ENCODE data around the gene KBTBD7. TPM values are rescaled to one million over a fixed set of nuclear protein-coding genes. Genes with fewer than 3 reads are reported as not detected.

Gene KBTBD7
- polyA plus RNA-seq, 3 donors: 1.6 to 2.5 (median 2.0) TPM

DNA sequence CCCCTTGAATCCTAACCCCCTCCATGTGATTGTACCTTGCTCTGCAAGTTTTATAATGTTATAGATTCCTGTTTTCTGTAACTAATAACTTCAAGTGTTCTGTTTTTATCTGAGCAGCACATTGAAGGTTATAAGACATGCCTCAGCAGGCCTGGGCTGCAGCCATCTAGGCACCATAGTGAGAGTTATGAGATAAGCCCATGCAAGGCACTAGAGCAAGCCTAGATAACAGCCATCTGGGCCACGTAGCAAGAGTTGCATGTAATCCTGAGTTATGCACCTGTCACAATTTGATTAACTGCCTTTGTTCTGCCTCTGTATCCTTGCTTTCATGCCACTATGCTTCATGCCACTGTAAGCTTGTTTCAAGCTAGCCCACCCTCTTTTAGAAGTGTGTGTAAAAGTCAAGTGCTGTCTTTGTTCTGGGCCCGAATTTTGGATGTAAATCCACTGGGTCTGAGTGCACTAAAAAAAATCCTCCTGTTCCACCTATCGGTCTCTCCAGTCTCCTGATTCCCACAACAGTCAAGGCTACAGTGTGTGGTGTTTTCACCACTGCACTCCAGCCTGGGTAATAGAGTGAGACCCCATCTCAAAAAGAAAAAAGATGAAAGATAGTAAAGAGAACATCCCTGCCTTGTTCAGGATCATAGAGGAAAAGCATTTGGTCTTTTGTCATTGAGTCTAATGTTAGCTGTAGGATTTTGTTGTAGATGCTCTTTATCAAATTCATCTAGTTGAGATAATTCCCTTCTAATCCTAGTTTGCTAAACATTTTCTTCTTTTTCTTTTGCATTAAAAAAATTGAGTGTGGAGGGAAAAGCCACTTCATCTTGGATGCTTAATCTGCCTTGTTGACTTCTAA is 45.7 kb downstream of the KBTBD7 start:
- 85 to 95% (median 93%) methylated on average over 3 of the region's 3 CpGs for WGBS, 3 donors
- H3K27ac ChIP-seq (ENCODE audit: low read depth, low read length): no peak overlapping the region

DNA sequence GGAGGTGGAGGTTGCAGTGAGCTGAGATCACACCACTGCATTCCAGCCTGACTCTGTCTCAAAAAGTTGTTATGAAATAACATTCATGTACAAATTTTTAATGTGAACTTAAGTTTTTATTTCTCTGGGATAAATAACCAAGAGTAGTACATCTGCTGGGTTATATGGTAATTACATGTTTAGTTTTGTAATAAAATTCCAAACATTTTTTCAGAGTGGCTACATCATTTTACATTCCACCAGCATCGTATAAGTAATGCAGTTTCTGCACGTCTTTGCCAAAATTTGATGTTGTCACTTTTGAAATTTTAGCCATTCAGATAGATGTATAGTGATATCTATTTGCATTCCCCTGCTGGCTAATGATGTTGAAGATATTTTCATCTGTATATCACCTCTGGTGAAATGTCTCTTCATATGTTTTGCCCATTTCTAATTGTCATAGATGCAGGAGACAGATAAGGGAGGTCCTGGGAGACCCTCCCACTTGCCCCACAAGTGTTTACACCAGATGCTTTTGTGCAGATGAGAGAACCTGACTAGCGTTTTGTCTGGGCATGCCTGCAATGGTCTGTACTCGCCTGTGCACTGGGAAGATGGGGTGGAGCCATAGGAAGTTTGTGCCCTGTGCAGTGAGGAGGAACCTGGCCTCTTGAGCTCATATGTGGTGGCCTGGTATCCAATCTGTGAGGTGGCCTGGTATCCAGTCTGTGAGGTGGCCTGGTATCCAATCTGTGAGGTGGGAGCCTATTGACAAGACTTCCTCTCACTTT is 49.0 kb downstream of the KBTBD7 start:
- H3K27ac ChIP-seq (ENCODE audit: low read depth, low read length): no peak overlapping the region
- 74 to 87% (median 84%) methylated on average over 4 of the region's 4 CpGs for WGBS, 3 donors

DNA sequence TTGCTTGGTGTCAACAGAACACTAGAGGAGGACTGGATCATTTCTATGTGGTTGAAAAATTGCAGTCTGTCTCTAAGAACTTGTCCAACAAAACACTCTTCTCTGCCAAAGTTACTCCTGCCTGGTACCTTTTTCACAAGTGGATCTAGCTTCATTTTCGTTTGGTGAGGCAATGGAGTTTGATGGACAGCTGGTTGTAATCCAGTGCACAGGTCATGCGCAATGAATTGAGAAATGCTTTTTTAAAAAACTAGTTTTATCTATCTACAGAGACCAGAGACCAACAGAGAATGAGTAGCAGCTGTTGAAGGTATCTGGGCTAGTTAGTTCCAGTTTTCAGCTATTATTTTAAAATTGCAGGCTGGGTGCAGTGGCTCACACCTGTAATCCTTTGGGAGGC is 49.8 kb downstream of the KBTBD7 start:
- WGBS, 3 donors: 61 to 76% (median 62%) methylated on average over 2 of the region's 2 CpGs
- no peak overlapping the region for H3K27ac ChIP-seq (ENCODE audit: low read depth, low read length)

Other genes with a start within 250 kb of the KBTBD7 start
- 10 to 100 TPM; 26.1 to 36.4 (median 26.8) TPM for gene ELF1, start 175.3 kb downstream of the KBTBD7 start, polyA plus RNA-seq
- 10 to 100 TPM in 2 of 3 donors, 1 to 10 TPM in 1; 3.8 to 11.1 (median 10.8) TPM for gene WBP4, start 133.1 kb downstream of the KBTBD7 start, polyA plus RNA-seq
- gene KBTBD6, start 61.8 kb downstream of the KBTBD7 start, polyA plus RNA-seq: 1 to 10 TPM; 1.5 to 2.1 (median 1.7) TPM
- 1 to 10 TPM; 5.2 to 6.0 (median 5.6) TPM for gene MTRF1, start 69.0 kb upstream of the KBTBD7 start, polyA plus RNA-seq
- 1 to 10 TPM; 4.2 to 8.4 (median 6.1) TPM for gene NAA16, start 116.7 kb upstream of the KBTBD7 start, polyA plus RNA-seq

Data from adipose tissue (tissue), 3 donors.